Liver (tissue), 9 donors: Measurements from ENCODE around the gene GALNT14. TPM values are rescaled to one million over a fixed set of nuclear protein-coding genes. Genes with fewer than 3 reads are reported as not detected.

Experiments used
- DNase-seq: peaks from one replicate; pipeline ENCODE4 v3.0.0-alpha.2; 2017; ENCODE audit warnings: low spot score
- H3K27ac ChIP-seq, 2 donors: one replicate each; pipeline ENCODE4 v1.7.0; 2013; ENCODE audit warnings: inconsistent platforms in 2 of 2, low read length in 2 of 2, control low read depth in 1 of 2, low read depth in 1 of 2, mild to moderate bottlenecking in 1 of 2
- H3K27me3 ChIP-seq, 4 donors: one replicate each; pipeline versions ENCODE4 v1.6.1 to v1.7.0; 2013; ENCODE audit warnings: low read length in 3 of 4, inconsistent platforms in 1 of 4, mild to moderate bottlenecking in 1 of 4, moderate library complexity in 1 of 4; ENCODE audit not compliant: control insufficient read depth in 4 of 4, insufficient read depth in 4 of 4
- H3K36me3 ChIP-seq, 4 donors: one replicate each; pipeline versions ENCODE4 v1.6.1 to v1.7.0; 2013; ENCODE audit warnings: low read length in 3 of 4, mild to moderate bottlenecking in 3 of 4, low read depth in 1 of 4, moderate library complexity in 1 of 4; ENCODE audit not compliant: control insufficient read depth in 4 of 4, insufficient read depth in 3 of 4
- H3K4me1 ChIP-seq, 4 donors: one replicate each; pipeline versions ENCODE4 v1.6.1 to v1.7.0; 2013; ENCODE audit warnings: low read length in 3 of 4, mild to moderate bottlenecking in 3 of 4, moderate library complexity in 1 of 4; ENCODE audit not compliant: control insufficient read depth in 4 of 4, insufficient read depth in 4 of 4
- H3K4me3 ChIP-seq, 3 donors: one replicate each; pipeline versions ENCODE4 v1.6.1 to v1.7.0; 2013; ENCODE audit warnings: low read length in 3 of 3, control low read depth in 1 of 3, low read depth in 1 of 3, mild to moderate bottlenecking in 1 of 3
- H3K9ac ChIP-seq, 2 donors: one replicate each; pipeline ENCODE4 v1.7.0; 2013; ENCODE audit warnings: low read length in 2 of 2, mild to moderate bottlenecking in 2 of 2, moderate library complexity in 2 of 2, control low read depth in 1 of 2, low read depth in 1 of 2
- H3K9me3 ChIP-seq, 4 donors: one replicate each; pipeline versions ENCODE4 v1.6.1 to v1.7.0; 2013; ENCODE audit warnings: low read length in 3 of 4; ENCODE audit not compliant: control insufficient read depth in 4 of 4
- ATF3 ChIP-seq: IDR thresholded peaks from 2 replicates; pipeline ENCODE4 v1.6.1; 2016; ENCODE audit warnings: antibody characterized with exemption
- CTCF ChIP-seq: fragments of 150-350 bp; IDR thresholded peaks from 2 replicates; pipeline ENCODE4 v1.5.1; 2017; ENCODE audit warnings: improper control_type of control experiment, low read depth, low read length; ENCODE audit not compliant: missing input control
- EGR1 ChIP-seq, 2 donors: IDR thresholded peaks; 2 replicates each; pipeline ENCODE4 v1.6.1; 2016 to 2018; ENCODE audit warnings: antibody characterized with exemption in 2 of 2, low read depth in 2 of 2
- FOXA1 ChIP-seq: IDR thresholded peaks from 2 replicates; pipeline ENCODE4 v1.6.1; 2016; ENCODE audit warnings: antibody characterized with exemption
- FOXA2 ChIP-seq: IDR thresholded peaks from 2 replicates; pipeline ENCODE4 v1.6.1; 2016; ENCODE audit warnings: antibody characterized with exemption
- GABPA ChIP-seq, 2 donors: IDR thresholded peaks in 1 of 2; conservative IDR thresholded peaks in 1 of 2; 2 replicates each; pipeline ENCODE4 v1.6.1; 2016; ENCODE audit warnings: antibody characterized with exemption in 2 of 2, mild to moderate bottlenecking in 1 of 2, moderate library complexity in 1 of 2
- HNF4A ChIP-seq, 2 donors: conservative IDR thresholded peaks; 2 replicates each; pipeline ENCODE4 v1.6.1; 2016; ENCODE audit warnings: antibody characterized with exemption in 2 of 2, mild to moderate bottlenecking in 2 of 2
- JUND ChIP-seq, 2 donors: IDR thresholded peaks; 2 replicates each; pipeline ENCODE4 v1.6.1; 2016; ENCODE audit warnings: antibody characterized with exemption in 2 of 2
- MAX ChIP-seq: IDR thresholded peaks from 2 replicates; pipeline ENCODE4 v1.6.1; 2016; ENCODE audit warnings: antibody characterized with exemption
- NR2F2 ChIP-seq: IDR thresholded peaks from 2 replicates; pipeline ENCODE4 v1.6.1; 2016; ENCODE audit warnings: antibody characterized with exemption
- RAD21 ChIP-seq, 2 donors: IDR thresholded peaks; 2 replicates each; pipeline ENCODE4 v1.6.1; 2016; ENCODE audit warnings: antibody characterized with exemption in 2 of 2, mild to moderate bottlenecking in 2 of 2
- REST ChIP-seq: IDR thresholded peaks from 2 replicates; pipeline ENCODE4 v1.6.1; 2016; ENCODE audit warnings: antibody characterized with exemption, mild to moderate bottlenecking
- RXRA ChIP-seq, 2 donors: IDR thresholded peaks; 2 replicates each; pipeline ENCODE4 v1.6.1; 2017 to 2018; ENCODE audit warnings: antibody characterized with exemption in 2 of 2, mild to moderate bottlenecking in 1 of 2
- SP1 ChIP-seq: IDR thresholded peaks from 2 replicates; pipeline ENCODE4 v1.6.1; 2018; ENCODE audit warnings: antibody characterized with exemption, mild to moderate bottlenecking
- TAF1 ChIP-seq: conservative IDR thresholded peaks from 2 replicates; pipeline ENCODE4 v1.6.1; 2016; ENCODE audit warnings: antibody characterized with exemption, mild to moderate bottlenecking
- YY1 ChIP-seq: IDR thresholded peaks from 2 replicates; pipeline ENCODE4 v1.6.1; 2016; ENCODE audit warnings: antibody characterized with exemption, mild to moderate bottlenecking
- ZBTB33 ChIP-seq: IDR thresholded peaks from 2 replicates; pipeline ENCODE4 v1.6.1; 2016; ENCODE audit warnings: antibody characterized with exemption
- WGBS: extraction: QIAGEN DNeasy Blood & Tissue Kit; methylation state at CpG from one replicate; pipeline ENCODE4 v1.1.7; 2013; 5-methylcytosine and 5-hydroxymethylcytosine counted together
- polyA plus RNA-seq, 2 donors: library from polyadenylated mRNA; stranded (reverse) in 1 of 2; unstranded in 1 of 2; fragments of 200-250 nt in 1 of 2; fragments of >200 nt in 1 of 2; fragmentation: Nextera tagmentation in 1 of 2; extraction: Ambion mirVana in 1 of 2; gene quantifications; one replicate each; pipeline versions ENCODE4 v1.2.1 to v1.2.3, GENCODE V29; 2013 to 2015
- total RNA-seq, 2 donors: library from RNA; depleted of rRNA; stranded (reverse); fragments of >200 nt; gene quantifications; one replicate each; pipeline ENCODE4 v1.2.3, GENCODE V29; 2014
- donor health status: healthy.
- donor health status: healthy.
- donor health status: healthy.
- donor health status: healthy.
- donor health status: healthy.

GALNT14 gene
- total and polyA plus RNA-seq, 4 donors: 0.86 to 2.0 (median 1.5) TPM

- Histone ChIP-seq H3K9ac (no peak overlapping the region), H3K36me3 (no peaks in the 10 kb centered on the region), H3K27ac (no peak overlapping the region), H3K4me3 (no peak overlapping the region), H3K27me3 (no peaks in the 10 kb centered on the region), H3K9me3 (no peaks in the 10 kb centered on the region), H3K4me1 (no peaks in the 10 kb centered on the region)
- 78% methylated on average over 6 of the region's 6 CpGs for WGBS
- no peak for TF ChIP-seq YY1
- TF ChIP-seq ZBTB33: no peak
- no peak for DNase-seq
Observed at GRCh38 chr2:31078579-31079105, 59.6 kb downstream of the GALNT14 start.

- no peak overlapping the region for H3K27ac ChIP-seq
- TF ChIP-seq EGR1 (IDR thresholded peaks at IDR 0.05; ENCODE audit: low read depth in 2 of 2) (no peak), SP1 (no peak), RXRA (IDR thresholded peaks at IDR 0.05) (no peak), RAD21 (IDR thresholded peaks at IDR 0.05) (no peak), CTCF (no peak), TAF1 (no peak), ATF3 (no peak), YY1 (no peak), ZBTB33 (no peak), REST (no peak), FOXA1 (no peak), JUND (IDR thresholded peaks at IDR 0.05) (no peak), GABPA (IDR thresholded peaks at IDR 0.05 in 1 of 2, conservative IDR thresholded peaks at IDR 0.05 in 1 of 2) (no peak), HNF4A (conservative IDR thresholded peaks at IDR 0.05) (no peak), NR2F2 (no peak), MAX (no peak), FOXA2 (no peak)
- no peaks in the 10 kb centered on the region for H3K36me3 ChIP-seq
- H3K9ac ChIP-seq: no peak overlapping the region
- no peaks in the 10 kb centered on the region for H3K9me3 ChIP-seq
- H3K4me3 ChIP-seq: no peak overlapping the region
- no peaks in the 10 kb centered on the region for H3K27me3 ChIP-seq
- H3K4me1 ChIP-seq: no peaks in the 10 kb centered on the region
- DNase-seq: no peak
- 85% methylated on average over 4 of the region's 4 CpGs for WGBS
Observed at GRCh38 chr2:31078011-31078410, 60.2 kb downstream of the GALNT14 start.
